ENCODE data around the gene PIK3IP1.
"Not testable (repeated sequence)": the region's sequence is repeated elsewhere in the genome, so short reads cannot be mapped to it uniquely, and the experiment has no call there.

The PIK3IP1 gene

DNA sequence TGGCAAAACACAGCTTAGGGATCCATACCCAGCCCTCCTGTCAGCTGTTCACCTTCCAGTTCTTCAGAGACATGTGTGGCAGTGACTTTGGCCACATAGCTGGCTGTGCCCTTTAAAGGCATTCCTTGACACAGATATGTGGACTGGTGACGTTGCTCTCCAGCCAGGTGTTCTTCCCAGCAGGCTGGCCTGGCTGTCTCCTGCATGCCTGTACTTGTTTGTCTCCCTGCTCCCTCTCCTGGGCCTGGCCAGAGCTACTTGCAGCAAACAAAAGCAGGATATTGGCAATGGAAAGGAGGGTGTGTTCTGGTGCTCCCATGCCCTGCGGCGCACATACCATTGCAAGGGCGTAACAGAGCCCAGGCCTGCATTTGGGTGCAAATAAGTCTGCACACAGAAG is 38.3 kb downstream of the PIK3IP1 start:
- H3K9me3 ChIP-seq (ENCODE audit: control insufficient read depth in 1 of 2, low read length in 2 of 2): no peaks in the 10 kb centered on the region
- H3K36me3 ChIP-seq (ENCODE audit: control insufficient read depth in 1 of 2, insufficient read depth in 2 of 2, low read length in 2 of 2): peaks cover 15 to 19% of the 10 kb centered on the region in 2 donors
- H3K27me3 ChIP-seq (ENCODE audit: control insufficient read depth in 1 of 2, insufficient read depth in 2 of 2, low read length in 2 of 2): no peaks in the 10 kb centered on the region
- no peak overlapping the region for H3K27ac ChIP-seq (ENCODE audit: low read depth, low read length)
- peaks cover 48 to 49% of the 10 kb centered on the region in 2 donors for H3K4me1 ChIP-seq (ENCODE audit: control insufficient read depth in 1 of 2, insufficient read depth in 2 of 2, low read length in 2 of 2)
- H3K9ac ChIP-seq (ENCODE audit: low read depth in 1 of 2, low read length in 2 of 2): peak overlapping the region in 1 of 2 donors; percentile 22
- no peak overlapping the region for H3K4me3 ChIP-seq (ENCODE audit: low read depth in 1 of 2, low read length in 2 of 2)

- no peaks in the 10 kb centered on the region for H3K9me3 ChIP-seq (ENCODE audit: control insufficient read depth in 1 of 2, low read length in 2 of 2)
- no peak overlapping the region for H3K9ac ChIP-seq (ENCODE audit: low read depth in 1 of 2, low read length in 2 of 2)
- H3K27ac ChIP-seq (ENCODE audit: low read depth, low read length): no peak overlapping the region
- H3K36me3 ChIP-seq (ENCODE audit: control insufficient read depth in 1 of 2, insufficient read depth in 2 of 2, low read length in 2 of 2): peaks cover 5 to 12% of the 10 kb centered on the region in 2 donors
- no peaks in the 10 kb centered on the region for H3K27me3 ChIP-seq (ENCODE audit: control insufficient read depth in 1 of 2, insufficient read depth in 2 of 2, low read length in 2 of 2)
- no peak overlapping the region for H3K4me3 ChIP-seq (ENCODE audit: low read depth in 1 of 2, low read length in 2 of 2)
- H3K4me1 ChIP-seq (ENCODE audit: control insufficient read depth in 1 of 2, insufficient read depth in 2 of 2, low read length in 2 of 2): peaks cover 65 to 72% of the 10 kb centered on the region in 2 donors
Measured at GRCh38 chr22:31250740-31251600, 41.3 kb downstream of the PIK3IP1 start.

DNA sequence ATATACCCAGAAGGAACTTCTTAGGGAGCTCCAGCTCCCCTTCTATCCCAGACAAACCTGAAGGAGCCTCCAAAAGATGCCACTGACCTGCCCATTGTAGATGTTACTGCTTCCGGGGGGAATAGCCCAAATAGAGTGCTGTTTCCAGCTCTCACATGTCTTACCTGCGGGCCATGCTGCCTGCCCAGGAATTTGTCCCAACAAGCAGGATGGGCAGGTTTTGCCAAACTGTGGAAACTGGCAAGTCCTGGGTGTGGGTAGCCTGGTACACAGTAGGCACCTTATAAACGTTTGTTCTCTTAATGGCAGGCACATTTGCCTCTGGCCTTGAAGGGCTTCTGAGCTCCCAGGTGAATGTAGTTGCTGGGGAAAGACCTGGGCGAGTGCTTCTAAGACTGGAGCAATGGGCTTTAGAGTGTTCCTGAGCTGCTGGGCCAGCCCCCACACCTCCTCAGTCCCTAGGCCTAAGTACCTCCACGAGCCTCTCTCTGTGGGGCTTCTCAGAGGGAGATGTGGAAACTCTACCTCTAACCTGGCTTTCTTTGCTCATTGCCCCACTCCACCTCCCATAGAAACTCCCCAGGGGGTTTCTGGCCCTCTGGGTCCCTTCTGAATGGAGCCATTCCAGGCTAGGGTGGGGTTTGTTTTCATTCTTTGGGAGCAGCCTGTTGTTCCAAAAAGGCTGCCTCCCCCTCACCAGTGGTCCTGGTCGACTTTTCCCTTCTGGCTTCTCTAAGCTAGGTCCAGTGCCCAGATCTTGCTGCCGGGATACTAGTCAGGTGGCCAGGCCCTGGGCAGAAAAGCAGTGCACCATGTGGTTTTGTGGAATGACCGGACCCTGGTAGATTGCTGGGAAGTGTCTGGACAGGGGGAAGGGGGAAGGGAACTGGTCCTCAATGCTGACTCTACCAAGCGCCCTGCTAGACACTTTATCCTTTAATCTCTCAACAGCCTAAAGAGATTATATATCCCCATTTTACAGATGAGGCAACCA is 43.0 kb downstream of the PIK3IP1 start:
- Histone ChIP-seq H3K36me3 (ENCODE audit: control insufficient read depth in 1 of 2, insufficient read depth in 2 of 2, low read length in 2 of 2) (peaks cover 5 to 12% of the 10 kb centered on the region in 2 donors), H3K27ac (ENCODE audit: low read depth, low read length) (no peak overlapping the region), H3K9me3 (ENCODE audit: control insufficient read depth in 1 of 2, low read length in 2 of 2) (no peaks in the 10 kb centered on the region), H3K27me3 (ENCODE audit: control insufficient read depth in 1 of 2, insufficient read depth in 2 of 2, low read length in 2 of 2) (no peaks in the 10 kb centered on the region), H3K9ac (ENCODE audit: low read depth in 1 of 2, low read length in 2 of 2) (peak overlapping the region; percentile 6 to 8), H3K4me3 (ENCODE audit: low read depth in 1 of 2, low read length in 2 of 2) (no peak overlapping the region), H3K4me1 (ENCODE audit: control insufficient read depth in 1 of 2, insufficient read depth in 2 of 2, low read length in 2 of 2) (peaks cover 64 to 78% of the 10 kb centered on the region in 2 donors)

GRCh38 chr22:31248138-31248745 is 44.0 kb downstream of the PIK3IP1 start:
- Histone ChIP-seq H3K27me3 (ENCODE audit: control insufficient read depth in 1 of 2, insufficient read depth in 2 of 2, low read length in 2 of 2) (no peaks in the 10 kb centered on the region), H3K27ac (ENCODE audit: low read depth, low read length) (peak overlapping the region; percentile 24), H3K36me3 (ENCODE audit: control insufficient read depth in 1 of 2, insufficient read depth in 2 of 2, low read length in 2 of 2) (peaks cover 5 to 13% of the 10 kb centered on the region in 2 donors), H3K4me3 (ENCODE audit: low read depth in 1 of 2, low read length in 2 of 2) (peak overlapping the region; percentile 6 to 45), H3K4me1 (ENCODE audit: control insufficient read depth in 1 of 2, insufficient read depth in 2 of 2, low read length in 2 of 2) (peaks cover 61 to 80% of the 10 kb centered on the region in 2 donors), H3K9ac (ENCODE audit: low read depth in 1 of 2, low read length in 2 of 2) (peak overlapping the region in 1 of 2 donors; percentile 6), H3K9me3 (ENCODE audit: control insufficient read depth in 1 of 2, low read length in 2 of 2) (no peaks in the 10 kb centered on the region)

DNA sequence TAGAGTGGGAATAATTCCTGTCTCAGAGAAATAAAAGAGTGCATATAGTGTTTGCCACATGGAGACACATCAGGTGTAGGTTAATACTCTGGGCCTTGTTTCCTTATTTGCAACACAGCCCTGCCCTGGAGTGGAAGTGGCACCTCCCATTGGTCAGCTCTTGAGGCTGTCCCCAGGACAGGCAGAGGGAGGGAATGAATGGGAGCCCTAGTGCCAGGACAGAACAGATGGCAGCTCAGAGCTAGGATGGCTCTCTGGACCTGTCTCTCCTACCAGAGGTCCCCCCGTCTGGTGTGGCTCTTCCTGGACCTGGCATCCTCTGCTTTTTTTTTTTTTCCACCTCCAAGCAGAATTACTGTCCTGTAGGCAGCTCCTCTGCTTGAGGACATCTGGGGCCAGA is 44.6 kb downstream of the PIK3IP1 start:
- no peaks in the 10 kb centered on the region for H3K9me3 ChIP-seq (ENCODE audit: control insufficient read depth in 1 of 2, low read length in 2 of 2)
- H3K4me3 ChIP-seq (ENCODE audit: low read depth in 1 of 2, low read length in 2 of 2): peak overlapping the region; percentile 6 to 45
- H3K27ac ChIP-seq (ENCODE audit: low read depth, low read length): no peak overlapping the region
- H3K27me3 ChIP-seq (ENCODE audit: control insufficient read depth in 1 of 2, insufficient read depth in 2 of 2, low read length in 2 of 2): no peaks in the 10 kb centered on the region
- peaks cover 5 to 11% of the 10 kb centered on the region in 2 donors for H3K36me3 ChIP-seq (ENCODE audit: control insufficient read depth in 1 of 2, insufficient read depth in 2 of 2, low read length in 2 of 2)
- peak overlapping the region in 1 of 2 donors; percentile 6 for H3K9ac ChIP-seq (ENCODE audit: low read depth in 1 of 2, low read length in 2 of 2)
- peaks cover 62 to 77% of the 10 kb centered on the region in 2 donors for H3K4me1 ChIP-seq (ENCODE audit: control insufficient read depth in 1 of 2, insufficient read depth in 2 of 2, low read length in 2 of 2)

DNA sequence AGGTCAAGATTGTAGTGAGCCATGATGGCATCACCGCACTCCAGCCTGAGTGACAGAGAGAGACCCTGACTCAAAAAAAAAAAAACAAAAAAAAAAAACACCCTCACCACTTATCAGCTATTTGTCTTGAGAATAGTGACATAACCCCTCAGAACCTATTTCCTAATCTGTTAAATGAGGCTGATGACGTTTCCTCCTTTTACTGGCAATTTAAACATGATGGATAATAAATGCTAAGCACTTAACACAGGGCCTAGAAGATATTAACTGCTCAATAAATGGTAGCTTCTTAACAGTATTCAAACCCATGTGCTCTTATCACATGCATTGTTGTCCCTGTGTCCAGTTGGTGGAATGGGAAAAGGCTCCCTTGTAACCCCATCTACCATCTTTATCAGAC is 45.6 kb downstream of the PIK3IP1 start:
- Histone ChIP-seq H3K27ac (ENCODE audit: low read depth, low read length) (no peak overlapping the region), H3K9me3 (ENCODE audit: control insufficient read depth in 1 of 2, low read length in 2 of 2) (no peaks in the 10 kb centered on the region), H3K27me3 (ENCODE audit: control insufficient read depth in 1 of 2, insufficient read depth in 2 of 2, low read length in 2 of 2) (no peaks in the 10 kb centered on the region), H3K4me1 (ENCODE audit: control insufficient read depth in 1 of 2, insufficient read depth in 2 of 2, low read length in 2 of 2) (peaks cover 58 to 81% of the 10 kb centered on the region in 2 donors), H3K36me3 (ENCODE audit: control insufficient read depth in 1 of 2, insufficient read depth in 2 of 2, low read length in 2 of 2) (peaks cover 3 to 11% of the 10 kb centered on the region in 2 donors), H3K9ac (ENCODE audit: low read depth in 1 of 2, low read length in 2 of 2) (no peak overlapping the region), H3K4me3 (ENCODE audit: low read depth in 1 of 2, low read length in 2 of 2) (no peak overlapping the region)

- H3K9me3 ChIP-seq (ENCODE audit: control insufficient read depth in 1 of 2, low read length in 2 of 2); H3K9ac ChIP-seq (ENCODE audit: low read depth in 1 of 2, low read length in 2 of 2); H3K27ac ChIP-seq (ENCODE audit: low read depth, low read length); H3K27me3 ChIP-seq (ENCODE audit: control insufficient read depth in 1 of 2, insufficient read depth in 2 of 2, low read length in 2 of 2); H3K4me3 ChIP-seq (ENCODE audit: low read depth in 1 of 2, low read length in 2 of 2): not testable (repeated sequence)
- Histone ChIP-seq H3K4me1 (ENCODE audit: control insufficient read depth in 1 of 2, insufficient read depth in 2 of 2, low read length in 2 of 2) (peaks cover 56 to 81% of the 10 kb centered on the region in 2 donors), H3K36me3 (ENCODE audit: control insufficient read depth in 1 of 2, insufficient read depth in 2 of 2, low read length in 2 of 2) (peaks cover 4 to 11% of the 10 kb centered on the region in 2 donors)
Measured at GRCh38 chr22:31245998-31246397, 46.3 kb downstream of the PIK3IP1 start.

DNA sequence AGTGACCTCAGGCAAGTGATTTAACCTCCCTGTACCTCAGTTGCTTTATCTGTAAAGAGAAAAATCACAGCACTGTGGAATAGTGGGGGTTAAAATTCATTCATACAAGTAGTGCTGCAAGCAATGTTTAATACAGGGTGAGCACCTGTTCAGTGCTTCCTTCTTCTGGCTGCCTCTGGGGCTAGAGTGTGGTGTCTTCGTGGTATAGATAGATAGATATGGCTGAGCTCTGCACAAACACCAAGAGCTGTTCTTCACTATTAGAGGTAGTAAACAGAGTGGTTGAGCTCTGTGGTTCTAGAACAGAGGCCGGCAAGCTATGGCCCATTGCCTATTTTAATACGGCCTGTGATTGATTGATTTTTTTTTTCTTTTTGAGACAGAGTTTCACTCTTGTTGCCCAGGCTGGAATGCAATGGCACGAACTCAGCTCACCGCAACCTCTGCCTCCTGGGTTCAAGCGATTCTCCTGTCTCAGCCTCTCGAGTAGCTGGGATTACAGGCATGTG is 47.3 kb downstream of the PIK3IP1 start:
- H3K27me3 ChIP-seq (ENCODE audit: control insufficient read depth in 1 of 2, insufficient read depth in 2 of 2, low read length in 2 of 2): no peaks in the 10 kb centered on the region
- no peak overlapping the region for H3K4me3 ChIP-seq (ENCODE audit: low read depth in 1 of 2, low read length in 2 of 2)
- no peak overlapping the region for H3K9ac ChIP-seq (ENCODE audit: low read depth in 1 of 2, low read length in 2 of 2)
- H3K36me3 ChIP-seq (ENCODE audit: control insufficient read depth in 1 of 2, insufficient read depth in 2 of 2, low read length in 2 of 2): peaks cover 4 to 11% of the 10 kb centered on the region in 2 donors
- H3K9me3 ChIP-seq (ENCODE audit: control insufficient read depth in 1 of 2, low read length in 2 of 2): no peaks in the 10 kb centered on the region
- peaks cover 50 to 78% of the 10 kb centered on the region in 2 donors for H3K4me1 ChIP-seq (ENCODE audit: control insufficient read depth in 1 of 2, insufficient read depth in 2 of 2, low read length in 2 of 2)
- H3K27ac ChIP-seq (ENCODE audit: low read depth, low read length): no peak overlapping the region

GRCh38 chr22:31244046-31244942 is 48.0 kb downstream of the PIK3IP1 start:
- no peak overlapping the region for H3K9ac ChIP-seq (ENCODE audit: low read depth in 1 of 2, low read length in 2 of 2)
- peaks cover 4 to 11% of the 10 kb centered on the region in 2 donors for H3K36me3 ChIP-seq (ENCODE audit: control insufficient read depth in 1 of 2, insufficient read depth in 2 of 2, low read length in 2 of 2)
- no peaks in the 10 kb centered on the region for H3K27me3 ChIP-seq (ENCODE audit: control insufficient read depth in 1 of 2, insufficient read depth in 2 of 2, low read length in 2 of 2)
- peaks cover 51 to 78% of the 10 kb centered on the region in 2 donors for H3K4me1 ChIP-seq (ENCODE audit: control insufficient read depth in 1 of 2, insufficient read depth in 2 of 2, low read length in 2 of 2)
- no peak overlapping the region for H3K4me3 ChIP-seq (ENCODE audit: low read depth in 1 of 2, low read length in 2 of 2)
- H3K27ac ChIP-seq (ENCODE audit: low read depth, low read length): no peak overlapping the region
- H3K9me3 ChIP-seq (ENCODE audit: control insufficient read depth in 1 of 2, low read length in 2 of 2): no peaks in the 10 kb centered on the region
